Measurements from ENCODE around the gene GALNT9.

Gene GALNT9

GRCh38 chr12:132194556-132194955, 134.8 kb downstream of the GALNT9 start:
- DNase-seq = no peak

- DNase-seq = peak in 1 of 2 donors; percentile 21
These were observed 135.3 kb downstream of the GALNT9 start for GRCh38 chr12:132194056-132194455.

GRCh38 chr12:132191715-132192553, 137.5 kb downstream of the GALNT9 start:
- DNase-seq = no peak

DNA sequence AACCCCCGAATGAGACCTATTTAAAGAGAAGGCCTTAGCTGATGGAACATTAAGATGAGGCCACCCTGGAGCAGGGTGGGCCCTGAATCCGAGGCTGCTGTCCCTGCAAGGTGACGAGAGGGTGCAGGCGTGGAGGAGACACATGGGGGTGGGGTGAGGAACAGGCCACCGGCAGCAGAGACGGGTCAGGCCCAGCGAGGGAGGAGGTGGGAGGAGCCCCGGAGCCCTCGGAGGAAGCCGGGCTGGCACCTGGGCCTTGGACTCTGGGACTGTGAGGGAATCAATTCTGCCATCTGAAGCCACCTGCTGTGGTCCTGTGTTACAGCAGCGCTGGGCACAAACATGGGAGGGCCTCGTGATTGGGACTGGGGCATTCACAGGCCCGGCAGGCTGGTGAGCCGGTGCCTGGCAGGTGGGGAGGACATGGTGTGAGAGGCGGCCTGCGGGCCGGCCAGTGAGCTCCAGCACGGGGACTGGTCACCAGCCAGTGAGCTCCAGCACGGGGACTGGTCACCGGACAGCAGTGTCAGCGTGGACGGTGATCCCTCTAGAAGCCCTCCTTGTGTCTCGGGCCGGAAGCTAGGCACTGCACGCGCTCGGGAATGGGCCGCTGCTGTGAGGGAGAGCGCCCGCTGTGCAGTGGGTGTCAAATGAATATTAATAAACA, 138.4 kb downstream of the GALNT9 start:
- no peak for DNase-seq

DNA sequence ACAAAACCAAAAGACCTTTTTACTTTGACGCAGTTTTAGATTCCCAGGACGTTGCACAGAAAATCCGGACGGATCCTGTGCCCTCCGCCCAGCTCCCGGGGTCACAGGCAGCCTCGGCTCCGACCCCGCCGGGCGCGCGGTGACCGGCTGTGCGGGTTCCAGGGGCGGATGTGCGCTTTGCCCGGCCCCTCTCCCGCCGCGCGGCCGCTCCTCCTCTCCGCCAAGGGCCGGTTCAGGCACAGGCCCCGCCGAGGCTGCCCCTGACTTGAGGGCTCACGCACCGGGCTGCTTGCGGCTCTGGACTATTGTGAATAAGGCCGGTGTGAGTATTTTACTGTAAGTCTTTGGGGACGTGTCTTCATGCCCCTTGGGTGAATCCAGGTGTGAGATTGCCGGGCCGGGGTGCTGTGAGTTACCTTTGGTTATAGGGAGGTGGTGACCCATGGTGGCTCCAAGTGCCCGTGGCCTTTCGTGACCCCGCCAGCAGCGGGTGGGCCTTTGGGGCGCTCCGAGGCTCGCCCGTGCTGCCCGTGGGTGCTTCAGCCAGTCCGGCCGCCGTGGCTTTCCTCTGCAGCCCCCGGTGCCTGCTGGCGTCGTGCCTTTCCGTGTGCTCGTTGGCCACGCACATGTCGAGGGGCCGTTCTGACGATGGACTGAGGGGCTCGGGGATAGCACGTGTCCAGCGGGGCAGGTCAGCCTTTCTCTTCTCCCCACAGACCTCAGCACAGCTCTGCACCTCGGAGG, 139.2 kb downstream of the GALNT9 start:
- DNase-seq = no peak

- peak; percentile 90 to 93 for DNase-seq
These were observed 139.9 kb downstream of the GALNT9 start for GRCh38 chr12:132189378-132190011.

DNA sequence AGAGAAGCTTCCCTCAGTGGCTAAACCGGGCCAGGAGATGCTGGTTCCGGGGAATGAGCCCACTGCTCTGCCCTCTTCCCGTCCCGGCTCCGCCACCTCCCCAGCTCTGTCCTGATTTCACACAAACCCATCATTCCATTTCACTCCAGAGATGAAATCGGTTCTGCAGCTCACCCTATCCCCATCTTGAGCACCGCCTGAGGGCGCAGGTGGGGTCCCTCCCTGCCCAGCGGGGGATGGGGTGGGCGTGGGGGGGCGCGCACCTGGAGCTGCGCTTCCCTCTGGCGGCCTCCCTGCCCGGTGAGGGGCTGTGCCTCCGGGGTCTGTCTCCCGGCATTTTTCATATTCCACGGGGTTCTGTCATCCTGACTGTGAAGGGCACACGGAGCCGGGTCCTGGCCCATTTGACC, 140.5 kb downstream of the GALNT9 start:
- no peak for DNase-seq

DNA sequence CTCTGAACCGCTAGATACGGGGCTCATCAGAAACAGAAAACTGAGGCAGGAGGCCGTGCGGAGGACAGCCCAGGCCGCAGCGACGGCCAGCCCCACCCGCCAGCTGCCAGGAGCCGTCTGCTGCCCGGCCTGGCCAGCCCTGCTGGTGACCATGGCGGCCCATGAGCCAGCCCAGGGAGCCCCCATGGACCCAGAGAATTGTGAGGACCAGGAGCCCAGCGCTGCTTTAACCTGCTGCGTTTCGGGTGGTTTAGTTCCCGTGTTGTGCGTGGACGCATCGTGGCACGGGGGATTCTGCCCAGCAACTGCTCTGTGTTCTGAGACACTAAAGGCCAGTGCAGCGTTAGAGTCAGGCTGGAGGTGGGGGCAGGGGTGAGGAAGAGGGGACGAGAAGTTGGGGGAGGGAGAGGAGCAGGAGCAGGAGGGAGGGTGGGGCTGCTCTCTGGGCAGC, 140.9 kb downstream of the GALNT9 start:
- no peak for DNase-seq

GRCh38 chr12:132187646-132188450, 141.5 kb downstream of the GALNT9 start:
- no peak for DNase-seq

GRCh38 chr12:132186857-132187620, 142.3 kb downstream of the GALNT9 start:
- no peak for DNase-seq

DNA sequence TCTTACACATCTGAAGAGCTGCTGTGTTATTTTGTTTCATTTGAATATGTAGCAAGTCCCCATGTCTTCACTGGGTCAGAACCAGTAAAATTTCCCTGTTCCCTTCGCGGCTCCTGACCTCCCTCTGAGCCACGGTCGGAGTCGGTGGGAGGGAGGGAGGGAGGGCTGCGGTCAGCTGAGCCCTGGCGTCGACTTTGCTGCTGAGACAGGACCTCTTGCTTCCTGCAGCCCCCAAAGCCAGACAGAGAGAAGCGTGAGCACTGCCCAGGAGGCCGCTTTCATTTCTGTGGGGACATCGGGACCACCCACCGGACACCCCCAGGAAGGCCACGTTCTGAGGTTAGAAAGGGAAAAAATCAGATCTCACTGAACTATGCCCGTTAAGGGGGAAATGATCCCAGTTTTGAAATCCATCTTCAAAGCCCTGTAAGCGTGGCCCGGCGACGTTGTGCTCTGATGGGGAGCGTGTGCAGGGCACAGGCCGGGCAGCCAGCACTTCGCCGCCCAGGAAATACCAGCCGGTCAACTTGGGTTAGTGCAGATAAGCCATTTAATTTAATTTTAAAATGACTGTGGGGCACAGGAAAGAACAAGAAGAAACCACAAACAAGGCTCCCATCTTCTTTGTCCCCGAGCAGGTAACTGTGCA, 143.1 kb downstream of the GALNT9 start:
- no peak for DNase-seq

GRCh38 chr12:132185705-132186104, 143.7 kb downstream of the GALNT9 start:
- DNase-seq = no peak

GRCh38 chr12:132182711-132183365, 146.6 kb downstream of the GALNT9 start:
- no peak for DNase-seq

- DNase-seq = no peak
These were observed 147.1 kb downstream of the GALNT9 start for GRCh38 chr12:132182206-132182710.

- DNase-seq = no peak
These were observed 147.7 kb downstream of the GALNT9 start for GRCh38 chr12:132181570-132182200.

DNA sequence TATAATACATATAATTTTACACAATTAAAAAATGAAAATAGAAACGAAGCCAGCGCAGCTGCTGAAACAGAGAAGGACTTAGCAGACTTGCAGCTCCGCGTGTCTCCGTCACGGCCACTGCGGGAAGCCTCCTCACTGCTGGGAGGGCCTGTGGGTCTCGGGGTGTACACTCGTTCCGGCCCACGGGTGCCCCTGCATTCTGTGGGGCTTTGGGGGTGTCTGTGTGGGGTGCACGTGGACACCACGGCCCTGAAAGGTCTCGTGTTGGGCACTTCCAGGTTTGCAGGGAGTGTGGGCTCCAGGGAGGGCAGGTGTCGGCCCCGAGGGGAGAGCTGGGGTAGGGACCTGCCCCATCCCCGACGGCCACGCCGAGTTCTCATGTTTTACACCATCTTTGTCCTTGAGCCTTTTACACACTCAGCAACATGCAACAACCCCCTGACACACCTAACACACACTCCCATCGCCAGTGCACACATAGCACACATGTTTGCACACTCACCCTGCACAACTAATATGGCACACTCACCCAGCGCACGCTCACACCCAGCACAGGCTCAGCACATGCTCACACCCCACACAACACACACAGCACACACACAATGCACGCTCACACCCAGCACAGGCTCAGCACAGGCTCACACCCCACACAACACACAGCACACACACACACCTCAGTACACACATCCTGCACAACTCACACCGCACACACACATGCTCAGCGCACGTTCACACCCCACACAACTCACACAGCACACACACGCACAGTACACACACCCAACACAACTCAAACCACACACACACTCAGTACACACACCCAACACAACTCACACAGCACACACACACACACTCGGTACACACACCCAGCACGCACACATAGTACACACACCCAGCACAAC, 148.5 kb downstream of the GALNT9 start:
- no peak for DNase-seq

GRCh38 chr12:132179431-132180362, 149.7 kb downstream of the GALNT9 start:
- no peak for DNase-seq

All from inflammatory macrophage treated with lipopolysaccharide for 1 hour (primary cell).